Tibial nerve (tissue), 3 donors: ENCODE data around the gene CCDC61.

Experiments used
- POLR2A ChIP-seq, 2 donors: fragments of 450-650 bp; IDR thresholded peaks; one replicate each; pipeline ENCODE4 v1.6.1; 2017; ENCODE audit warnings: antibody characterized with exemption in 2 of 2, mild to moderate bottlenecking in 2 of 2, moderate library complexity in 2 of 2
- TF ChIP-seq, protein P1 (sequence below), 5 experiments: fragments of 200-600 bp in 3 of 5; fragments of 450-650 bp in 2 of 5; sonication (generic) in 3 of 5; IDR thresholded peaks; one replicate each; pipeline ENCODE4 v1.5.1; 2016 to 2019; ENCODE audit warnings: antibody characterized with exemption in 5 of 5, mild to moderate bottlenecking in 3 of 5, moderate library complexity in 2 of 5

DNA sequence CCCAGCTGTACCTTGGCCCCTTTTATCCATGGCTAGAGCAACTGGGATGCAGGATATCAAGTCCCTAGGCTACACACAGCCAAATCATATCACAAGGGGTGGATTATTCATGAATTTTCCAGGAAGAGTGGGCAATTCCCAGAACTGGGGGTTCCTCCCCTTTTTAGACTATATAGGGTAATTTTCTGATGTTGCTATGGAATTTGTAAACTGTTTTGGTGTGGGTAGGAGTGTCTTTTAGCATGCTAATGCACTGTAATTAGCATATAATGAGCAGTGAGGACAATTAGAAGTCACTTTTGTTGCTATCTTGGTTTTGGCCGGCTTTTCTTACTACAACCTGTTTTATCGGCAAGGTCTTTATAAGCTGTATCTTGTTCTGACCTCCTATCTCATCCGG lies 63.5 kb downstream of the CCDC61 start:
- no peak for TF ChIP-seq POLR2A (IDR thresholded peaks at IDR 0.05)
- TF ChIP-seq, protein P1, sequence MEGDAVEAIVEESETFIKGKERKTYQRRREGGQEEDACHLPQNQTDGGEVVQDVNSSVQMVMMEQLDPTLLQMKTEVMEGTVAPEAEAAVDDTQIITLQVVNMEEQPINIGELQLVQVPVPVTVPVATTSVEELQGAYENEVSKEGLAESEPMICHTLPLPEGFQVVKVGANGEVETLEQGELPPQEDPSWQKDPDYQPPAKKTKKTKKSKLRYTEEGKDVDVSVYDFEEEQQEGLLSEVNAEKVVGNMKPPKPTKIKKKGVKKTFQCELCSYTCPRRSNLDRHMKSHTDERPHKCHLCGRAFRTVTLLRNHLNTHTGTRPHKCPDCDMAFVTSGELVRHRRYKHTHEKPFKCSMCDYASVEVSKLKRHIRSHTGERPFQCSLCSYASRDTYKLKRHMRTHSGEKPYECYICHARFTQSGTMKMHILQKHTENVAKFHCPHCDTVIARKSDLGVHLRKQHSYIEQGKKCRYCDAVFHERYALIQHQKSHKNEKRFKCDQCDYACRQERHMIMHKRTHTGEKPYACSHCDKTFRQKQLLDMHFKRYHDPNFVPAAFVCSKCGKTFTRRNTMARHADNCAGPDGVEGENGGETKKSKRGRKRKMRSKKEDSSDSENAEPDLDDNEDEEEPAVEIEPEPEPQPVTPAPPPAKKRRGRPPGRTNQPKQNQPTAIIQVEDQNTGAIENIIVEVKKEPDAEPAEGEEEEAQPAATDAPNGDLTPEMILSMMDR (IDR thresholded peaks at IDR 0.05): no peak
